ENCODE data around the gene SLC12A4.
"Not testable (repeated sequence)": the region's sequence is repeated elsewhere in the genome, so short reads cannot be mapped to it uniquely, and the experiment has no call there.

The SLC12A4 gene

GRCh38 chr16:67941469-67942199 is 26.8 kb downstream of the SLC12A4 start:
- no peak for DNase-seq (ENCODE audit: low spot score)

DNA sequence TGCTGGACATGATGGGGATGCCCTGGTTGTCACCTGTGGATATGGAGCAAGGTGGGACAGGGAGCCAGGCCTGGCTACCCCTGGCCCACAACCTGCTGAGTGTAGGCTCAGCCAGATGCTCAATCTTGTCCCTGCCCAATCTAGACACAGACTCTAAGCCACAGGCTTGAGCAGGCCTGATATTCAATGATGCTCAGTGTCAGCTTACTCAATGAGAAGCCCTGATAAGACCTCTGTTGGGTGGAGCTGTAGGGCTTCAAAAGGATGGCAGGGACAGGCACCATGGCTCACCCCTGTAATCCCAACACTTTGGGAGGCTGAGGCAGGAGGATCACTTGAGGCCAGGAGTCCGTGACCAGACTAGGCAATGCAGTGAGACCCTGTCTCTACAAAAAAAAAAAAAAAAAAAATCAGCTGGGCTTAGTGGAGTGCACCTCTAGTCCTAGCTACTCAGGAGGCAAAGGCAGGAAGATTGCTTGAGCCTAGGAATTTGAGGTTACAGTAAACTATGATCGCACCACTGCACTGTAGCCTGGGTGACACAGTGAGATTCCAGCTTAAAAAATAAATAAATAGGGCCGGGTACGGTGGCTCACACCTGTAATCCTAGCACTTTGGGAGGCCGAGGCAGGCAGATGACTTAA is 27.9 kb downstream of the SLC12A4 start:
- DNase-seq (ENCODE audit: low spot score), result no peak

GRCh38 chr16:67939507-67940445 is 28.7 kb downstream of the SLC12A4 start:
- no peak for DNase-seq (ENCODE audit: low spot score)

DNA sequence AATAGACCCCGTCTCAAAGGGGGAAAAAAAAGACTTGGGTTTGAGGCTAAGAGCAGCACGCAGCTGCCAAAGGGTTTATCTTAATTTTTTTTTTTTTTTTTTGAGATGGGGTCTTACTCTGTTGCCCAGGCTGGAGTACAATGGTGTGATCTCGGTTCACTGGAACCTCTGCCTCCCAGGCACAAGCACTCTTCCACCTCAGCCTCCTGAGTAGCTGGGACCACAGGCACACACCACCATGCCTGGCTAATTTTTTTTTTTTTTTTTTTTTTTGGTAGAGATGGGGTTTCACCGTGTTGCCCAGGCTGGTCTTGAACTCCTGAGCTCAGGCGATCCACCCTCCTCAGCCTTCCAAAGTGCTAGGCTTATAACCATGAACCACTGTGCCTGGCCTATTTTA is 30.7 kb downstream of the SLC12A4 start:
- not testable (repeated sequence) for DNase-seq (ENCODE audit: low spot score)

DNA sequence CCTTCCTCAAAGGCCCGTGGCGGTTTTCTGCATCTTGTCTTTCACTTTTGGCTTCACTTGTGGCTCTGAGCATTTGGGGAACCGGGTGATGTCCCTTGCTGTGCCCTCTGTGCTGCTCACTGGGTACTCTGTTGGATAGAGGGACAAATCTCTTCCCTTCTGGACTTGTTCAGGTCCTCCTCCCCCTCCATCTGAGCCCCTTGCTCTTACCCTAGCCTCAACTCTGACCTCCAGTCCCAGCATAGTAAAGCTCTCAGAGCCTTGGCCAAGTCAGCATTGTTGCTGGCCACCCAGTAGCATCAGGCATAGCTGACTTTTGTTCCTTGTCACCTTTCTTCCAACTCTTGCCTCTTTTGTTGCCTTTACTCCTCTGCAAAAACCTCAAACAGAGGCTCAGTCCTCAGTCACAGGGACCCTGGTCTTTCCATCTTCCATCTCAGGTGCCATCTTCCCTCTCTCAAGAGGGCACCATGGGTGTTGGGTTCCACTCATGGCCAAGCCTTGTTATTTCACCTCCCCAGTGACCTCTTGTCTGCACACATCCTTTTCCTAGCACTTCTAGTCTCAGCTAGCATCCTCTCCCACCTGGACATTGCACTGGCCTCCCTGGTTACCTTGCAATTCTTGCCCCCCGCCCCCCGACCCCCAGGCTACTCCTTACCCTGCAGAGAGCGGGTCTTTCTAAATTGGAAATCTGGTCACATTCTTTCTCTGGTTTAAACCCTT is 31.4 kb downstream of the SLC12A4 start:
- DNase-seq (ENCODE audit: low spot score), result no peak

DNA sequence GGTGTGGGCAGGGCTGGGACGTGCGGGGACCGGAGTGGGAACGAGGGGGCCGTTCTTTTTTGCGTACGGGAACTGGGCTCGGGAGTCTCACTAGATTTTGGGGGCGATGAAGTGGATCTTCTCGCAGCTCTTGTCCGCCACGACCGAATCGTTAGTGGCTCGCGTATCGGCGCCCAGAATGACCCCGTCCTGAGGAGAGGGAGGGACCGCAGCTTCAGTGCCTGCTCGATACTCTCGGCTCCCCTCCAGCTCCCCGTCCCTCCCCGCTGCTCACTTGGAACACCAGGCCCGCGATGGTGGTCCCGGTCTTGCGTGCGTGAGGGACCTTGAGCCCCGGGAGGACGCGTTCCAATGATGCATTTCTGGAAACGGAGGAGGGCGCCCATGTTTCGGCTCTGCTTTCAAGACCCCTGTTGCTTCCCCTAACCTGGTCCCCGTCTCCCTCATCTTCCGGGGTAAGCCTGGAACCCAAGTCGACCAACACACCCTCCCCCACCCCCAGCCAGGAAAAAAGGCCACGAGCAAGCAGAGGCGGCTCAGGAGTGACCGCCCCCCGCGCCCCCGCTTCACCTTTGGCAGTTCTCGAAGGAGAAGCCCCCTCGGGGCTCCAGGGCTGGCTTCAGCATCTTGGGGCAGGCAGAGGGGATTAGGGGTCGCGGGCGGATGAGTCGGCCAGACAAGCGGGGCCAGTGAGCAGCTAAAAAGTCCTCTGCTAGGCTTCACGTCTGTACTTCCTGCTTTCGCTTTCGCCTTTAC is 32.1 kb downstream of the SLC12A4 start, which contains the start of gene PSMB10:
PSMB10 (minus strand) TSS at position 727 of the 756 bp plus-strand sequence; CDS start at position 626, 101 bp downstream.
- DNase-seq (ENCODE audit: low spot score), result peak; percentile 57

- peak; percentile 96 for DNase-seq (ENCODE audit: low spot score)
Observed at GRCh38 chr16:67935402-67936123, 32.9 kb downstream of the SLC12A4 start.

GRCh38 chr16:67935101-67935401 is 33.4 kb downstream of the SLC12A4 start:
- DNase-seq (ENCODE audit: low spot score), result no peak

DNA sequence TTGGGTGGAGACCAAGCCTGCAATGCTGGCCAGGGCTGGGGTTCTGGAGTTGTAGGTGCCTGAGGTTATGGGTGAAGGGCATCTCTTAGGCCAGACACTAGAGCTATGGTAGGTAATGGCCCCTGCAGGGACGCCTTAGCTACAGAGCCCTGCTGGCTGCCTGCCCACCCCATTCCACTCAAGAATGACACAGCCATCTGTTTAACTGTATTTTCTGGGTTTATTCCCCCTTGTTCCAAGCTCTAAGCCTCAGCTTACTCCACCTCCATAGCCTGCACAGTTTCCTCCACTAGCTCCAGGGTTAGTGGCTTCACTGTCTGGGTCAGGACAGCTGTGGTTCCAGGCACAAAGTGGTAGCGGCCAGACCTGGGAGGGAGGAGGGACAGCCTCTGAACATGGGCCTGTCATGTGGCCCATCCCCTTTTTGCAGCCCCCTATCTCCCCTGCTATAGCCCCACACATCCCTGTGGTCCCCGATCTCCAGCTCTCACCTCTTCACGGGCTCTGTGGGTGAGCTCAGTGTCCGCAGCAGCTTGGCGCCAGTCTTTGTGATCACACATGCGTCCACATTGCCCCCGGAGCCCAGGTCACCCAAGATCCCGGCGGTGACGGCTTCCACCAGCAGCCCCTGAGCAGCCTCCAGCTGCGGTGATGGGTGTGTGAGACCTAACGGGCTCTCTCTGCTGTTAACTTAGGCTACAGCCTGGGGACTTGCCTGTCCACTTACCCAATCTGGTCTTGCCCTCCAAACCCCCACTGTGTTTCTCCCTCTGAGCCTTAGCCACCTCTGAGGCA is 33.9 kb downstream of the SLC12A4 start:
- no peak for DNase-seq (ENCODE audit: low spot score)

GRCh38 chr16:67933805-67934204 is 34.6 kb downstream of the SLC12A4 start:
- DNase-seq (ENCODE audit: low spot score), result no peak

- no peak for DNase-seq (ENCODE audit: low spot score)
Observed at GRCh38 chr16:67932462-67932840, 36.0 kb downstream of the SLC12A4 start.

DNA sequence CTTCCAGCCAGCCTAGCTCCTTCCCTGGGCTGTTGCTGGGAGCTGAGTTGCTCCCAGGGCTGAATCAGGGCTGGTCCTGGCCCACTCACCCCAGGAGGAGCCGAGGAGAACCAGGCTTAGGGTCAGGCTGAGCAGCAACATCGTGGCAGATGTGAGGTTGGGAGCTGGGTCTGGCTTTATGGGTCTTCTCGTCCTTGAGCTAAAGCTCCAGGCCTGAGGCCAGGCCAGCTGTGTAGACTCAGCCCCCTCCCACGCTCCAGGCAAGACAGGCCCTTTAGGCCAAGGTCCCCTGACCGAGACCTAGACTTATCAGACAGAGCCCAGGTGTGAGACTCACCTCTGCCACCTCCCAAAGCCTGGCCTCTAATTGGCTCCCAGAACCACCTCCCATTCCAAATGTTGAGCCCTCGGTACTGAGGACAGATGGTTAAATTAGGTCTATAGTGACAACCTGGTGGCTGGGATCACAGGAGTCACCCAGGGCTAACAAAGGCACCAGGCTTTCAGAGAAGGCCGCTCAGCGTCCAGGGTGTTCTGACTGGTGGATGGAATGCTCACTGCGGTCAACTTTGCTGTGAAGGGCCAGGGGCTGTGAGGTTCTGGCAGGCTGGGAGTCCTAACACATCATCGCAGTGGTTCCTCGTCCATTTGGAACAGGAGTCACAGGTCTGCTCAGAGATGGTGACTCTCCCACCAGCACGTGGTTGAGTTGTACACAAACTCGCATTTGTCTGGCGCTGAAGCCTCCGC is 36.5 kb downstream of the SLC12A4 start, which contains the start of gene CTRL:
CTRL (minus strand) TSS at position 151 of the 750 bp plus-strand sequence; CDS start at position 141, 10 bp downstream.
- DNase-seq (ENCODE audit: low spot score), result no peak

DNA sequence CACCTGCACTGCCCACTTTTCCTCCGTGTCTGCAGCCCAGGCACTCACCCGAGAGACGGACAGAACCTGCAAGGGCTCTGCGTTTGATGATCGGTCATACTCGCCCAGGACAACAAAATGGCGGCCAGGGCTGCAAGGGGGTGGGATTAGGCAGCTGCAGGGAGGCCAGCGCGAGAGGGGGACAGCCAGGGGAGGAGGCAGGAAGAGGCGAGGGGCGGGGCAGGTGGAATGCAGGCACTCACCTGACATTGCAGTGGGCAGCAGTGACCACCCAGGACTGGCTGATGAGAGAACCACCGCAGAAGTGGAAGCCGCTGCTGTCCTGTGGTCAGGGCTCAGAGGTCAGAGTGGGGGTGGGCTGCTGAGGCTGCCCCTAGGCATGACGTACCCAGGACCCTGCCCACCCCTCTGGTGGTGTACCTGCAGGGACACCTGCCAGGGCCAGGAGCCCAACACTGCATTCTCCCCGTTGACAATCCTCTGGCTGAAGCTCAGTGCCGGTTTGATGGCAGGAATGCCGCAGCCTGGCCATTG is 37.7 kb downstream of the SLC12A4 start:
- no peak for DNase-seq (ENCODE audit: low spot score)

GRCh38 chr16:67930191-67930590 is 38.2 kb downstream of the SLC12A4 start:
- no peak for DNase-seq (ENCODE audit: low spot score)

DNA sequence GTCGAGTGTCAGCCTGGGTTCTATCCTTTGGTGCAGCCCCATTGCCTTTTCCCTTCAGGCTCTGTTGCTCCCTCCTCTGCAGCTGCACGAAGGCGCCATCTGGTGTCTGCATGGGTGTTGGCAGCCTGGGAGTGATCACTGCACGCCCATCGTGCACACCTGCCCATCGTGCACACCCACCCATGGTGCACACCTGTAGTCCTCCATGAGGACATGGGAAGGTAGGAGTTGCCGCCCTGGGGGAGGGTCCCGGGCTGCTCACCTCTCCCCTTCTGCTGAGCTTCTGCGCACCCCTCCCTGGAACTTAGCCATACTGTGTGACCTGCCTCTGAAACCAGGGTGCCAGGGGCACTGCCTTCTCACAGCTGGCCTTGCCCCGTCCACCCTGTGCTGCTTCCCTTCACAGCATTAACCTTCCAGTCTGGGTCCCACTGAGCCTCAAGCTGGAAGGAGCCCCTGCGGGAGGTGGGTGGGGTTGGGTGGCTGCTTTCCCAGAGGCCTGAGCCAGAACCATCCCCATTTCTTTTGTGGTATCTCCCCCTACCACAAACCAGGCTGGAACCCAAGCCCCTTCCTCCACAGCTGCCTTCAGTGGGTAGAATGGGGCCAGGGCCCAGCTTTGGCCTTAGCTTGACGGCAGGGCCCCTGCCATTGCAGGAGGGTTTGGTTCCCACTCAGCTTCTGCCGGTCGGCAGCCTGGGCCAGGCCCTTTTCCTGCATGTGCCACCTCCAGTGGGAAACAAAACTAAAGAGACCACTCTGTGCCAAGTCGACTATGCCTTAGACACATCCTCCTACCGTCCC is 39.7 kb downstream of the SLC12A4 start:
- peak; percentile 70 for DNase-seq (ENCODE audit: low spot score)

DNA sequence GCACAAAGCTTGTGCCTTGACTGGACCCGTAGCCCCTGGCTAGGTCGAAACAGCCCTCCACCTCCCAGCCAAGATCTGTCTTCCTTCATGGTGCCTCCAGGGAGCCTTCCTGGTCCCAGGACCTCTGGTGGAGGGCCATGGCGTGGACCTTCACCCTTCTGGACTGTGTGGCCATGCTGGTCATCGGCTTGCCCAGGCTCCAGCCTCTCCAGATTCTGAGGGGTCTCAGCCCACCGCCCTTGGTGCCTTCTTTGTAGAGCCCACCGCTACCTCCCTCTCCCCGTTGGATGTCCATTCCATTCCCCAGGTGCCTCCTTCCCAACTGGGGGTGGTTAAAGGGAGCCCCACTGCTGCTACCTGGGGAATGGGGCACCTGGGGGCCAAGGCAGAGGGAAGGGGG is 40.3 kb downstream of the SLC12A4 start:
- DNase-seq (ENCODE audit: low spot score), result no peak

GRCh38 chr16:67927131-67927941 is 41.1 kb downstream of the SLC12A4 start:
- DNase-seq (ENCODE audit: low spot score), result no peak

Measured in putamen (tissue), 1 donor.